Endothelial cell of umbilical vein (primary cell): ENCODE results near the gene KDM3A. TPM values are rescaled to one million over a fixed set of nuclear protein-coding genes. Genes with fewer than 3 reads are reported as not detected.

Experiments
- BruUV-seq: library from RNA; stranded (reverse); fragments of 400-500 nt; replicated peaks from 2 replicates; lab custom pipeline; 2021; lab: Mats Ljungman, UMichigan
- CTCF ChIA-PET: fragments of 300-600, 350-600 bp; sonication (Branson Sonifier 250); formaldehyde crosslinking; loops from one replicate; lab custom pipeline; 2021; ENCODE audit warnings: antibody characterized with exemption, inconsistent platforms; lab: Charles Lee
- POLR2A ChIA-PET: fragments of 300-600, 350-600 bp; sonication (Branson Sonifier 250); formaldehyde crosslinking; loops from one replicate; lab custom pipeline; 2021; ENCODE audit warnings: antibody characterized with exemption, inconsistent platforms; lab: Charles Lee
- DNase-seq: peaks from one replicate; pipeline ENCODE4 v3.0.0-alpha.2; 2011; ENCODE audit warnings: low read depth, low spot score
- FAIRE-seq: peaks from 2 replicates; lab custom pipeline; 2011; peaks lifted over from hg19 to GRCh38; lab: Jason Lieb, UNC
- H2AFZ ChIP-seq: 2 replicates; pipeline ENCODE4 v1.6.0; 2012; ENCODE audit warnings: low read depth, low read length, control low read depth, inconsistent platforms
- H3K27ac ChIP-seq: 2 replicates; pipeline ENCODE4 v1.5.1; 2011; ENCODE audit warnings: low read depth, mild to moderate bottlenecking, control low read depth, low read length, moderate library complexity; ENCODE audit not compliant: insufficient read depth
- H3K27me3 ChIP-seq, 2 experiments: 2 replicates each; pipeline versions ENCODE4 v1.6.0 to v1.6.1; 2011; ENCODE audit warnings: low read length in 2 of 2, mixed read lengths in 1 of 2; ENCODE audit not compliant: control insufficient read depth in 2 of 2, insufficient read depth in 2 of 2
- H3K36me3 ChIP-seq, 2 experiments: 2 replicates in 1 of 2; 3 replicates in 1 of 2; pipeline ENCODE4 v1.5.1; 2011; ENCODE audit warnings: low read length in 2 of 2, mild to moderate bottlenecking in 1 of 2, moderate library complexity in 1 of 2; ENCODE audit not compliant: control insufficient read depth in 2 of 2, insufficient read depth in 2 of 2; ENCODE audit errors: extremely low read depth in 1 of 2
- H3K4me1 ChIP-seq: 3 replicates; pipeline ENCODE4 v1.5.1; 2011; ENCODE audit warnings: mild to moderate bottlenecking, low read length; ENCODE audit not compliant: control insufficient read depth, insufficient read depth; ENCODE audit errors: extremely low read depth
- H3K4me2 ChIP-seq: 2 replicates; pipeline ENCODE4 v1.6.1; 2011; ENCODE audit warnings: low read length, control low read depth, mixed read lengths; ENCODE audit not compliant: insufficient read depth
- H3K4me3 ChIP-seq, 3 experiments: fragments of 200-600 bp in 1 of 3; sonication (generic), shearing (Covaris generic) in 1 of 3; replicated peaks in 1 of 3; 2 replicates each; pipeline ENCODE4 v1.5.1; 2011 to 2016; ENCODE audit warnings: control low read depth in 3 of 3, low read length in 3 of 3, mild to moderate bottlenecking in 2 of 3, inconsistent platforms in 1 of 3, low read depth in 1 of 3, moderate library complexity in 1 of 3; ENCODE audit not compliant: insufficient read depth in 1 of 3
- H3K79me2 ChIP-seq: 2 replicates; pipeline ENCODE4 v1.6.0; 2012; ENCODE audit warnings: low read length, inconsistent platforms; ENCODE audit not compliant: control insufficient read depth, insufficient read depth
- H3K9ac ChIP-seq: replicated peaks from 2 replicates; pipeline ENCODE3; 2011; ENCODE audit warnings: low read length, control low read depth; ENCODE audit not compliant: insufficient read depth; ENCODE audit errors: extremely low read depth
- H3K9me1 ChIP-seq: replicated peaks from 3 replicates; pipeline ENCODE4 v1.6.0; 2011; ENCODE audit warnings: mild to moderate bottlenecking, low read length; ENCODE audit not compliant: control insufficient read depth, insufficient read depth; ENCODE audit errors: extremely low read depth
- H3K9me3 ChIP-seq: replicated peaks from 2 replicates; pipeline ENCODE4 v1.5.1; 2012; ENCODE audit warnings: low read length, inconsistent platforms; ENCODE audit not compliant: control insufficient read depth, insufficient read depth
- H4K20me1 ChIP-seq: replicated peaks from 2 replicates; pipeline ENCODE3; 2011; ENCODE audit warnings: mild to moderate bottlenecking, low read length; ENCODE audit not compliant: control insufficient read depth, insufficient read depth; ENCODE audit errors: extremely low read depth
- EZH2 ChIP-seq: IDR thresholded peaks from 2 replicates; pipeline ENCODE4 v1.6.1; 2012; ENCODE audit warnings: borderline replicate concordance, low read depth, mild to moderate bottlenecking, moderate library complexity, low read length, inconsistent platforms; ENCODE audit not compliant: severe bottlenecking
- FOS ChIP-seq: IDR thresholded peaks from 2 replicates; pipeline ENCODE4 v1.6.1; 2011; ENCODE audit warnings: mild to moderate bottlenecking, low read length, moderate library complexity, borderline replicate concordance; ENCODE audit not compliant: insufficient read depth
- GATA2 ChIP-seq: IDR thresholded peaks from 2 replicates; pipeline ENCODE4 v1.7.0; 2011; ENCODE audit warnings: low read depth, mild to moderate bottlenecking, moderate library complexity, mixed read lengths, low read length; ENCODE audit not compliant: insufficient read length, insufficient read depth
- JUN ChIP-seq: IDR thresholded peaks from 2 replicates; pipeline ENCODE4 v1.6.1; 2011; ENCODE audit warnings: borderline replicate concordance, low read depth; ENCODE audit not compliant: insufficient read length, insufficient read depth
- MYC ChIP-seq: IDR thresholded peaks from one replicate; pipeline ENCODE4 v1.6.1; 2011; ENCODE audit warnings: mild to moderate bottlenecking, low read depth, low read length
- POLR2A ChIP-seq: IDR thresholded peaks from 2 replicates; pipeline ENCODE4 v1.6.1; 2012; ENCODE audit warnings: low read depth, mild to moderate bottlenecking, control low read depth, low read length
- POLR2AphosphoS5 ChIP-seq: IDR thresholded peaks from 2 replicates; pipeline ENCODE4 v1.6.1; 2012; ENCODE audit warnings: low read depth, mild to moderate bottlenecking, control low read depth, low read length, moderate library complexity; ENCODE audit not compliant: insufficient read depth
- dilution Hi-C: fragments of 300-500 bp; cut with MboI; formaldehyde crosslinking; loops from one replicate; pipeline ENCODE4 v1.15.0; 2019; ENCODE audit warnings: low sequenced_read_pairs; ENCODE audit not compliant: extremely low pct_ligation_motif_present
- intact Hi-C: fragments of 100-400 bp; cut with micrococcal nuclease; formaldehyde crosslinking; loops from one replicate; pipeline ENCODE4 v1.10.0; 2022
- polyA plus RNA-seq, 4 experiments: library from polyadenylated mRNA; depleted of rRNA in 3 of 4; stranded (reverse) in 3 of 4; unstranded in 1 of 4; fragments of >200 nt; gene quantifications; 2 replicates each; pipeline versions ENCODE4 v1.2.1 to v1.2.3, GENCODE V29; 2011 to 2012; ENCODE audit warnings: missing spikeins in 1 of 4
- total RNA-seq: library from RNA; stranded (reverse); gene quantifications from 2 replicates; pipeline ENCODE4 v1.2.3, GENCODE V29; 2021
- TF ChIP-seq, protein P1 (sequence below): IDR thresholded peaks from 2 replicates; pipeline ENCODE4 v1.6.1; 2011; ENCODE audit not compliant: insufficient read depth, insufficient read length
- TF ChIP-seq, protein P2 (sequence below), 2 donors: IDR thresholded peaks; 1 replicate in 1 of 2; 2 replicates in 1 of 2; pipeline ENCODE4 v1.5.1; 2011; ENCODE audit warnings: low read length in 2 of 2, mild to moderate bottlenecking in 2 of 2, moderate library complexity in 2 of 2, control low read depth in 1 of 2, inconsistent platforms in 1 of 2, low read depth in 1 of 2; ENCODE audit not compliant: insufficient read depth in 1 of 2; ENCODE audit errors: extremely low read depth in 1 of 2

KDM3A gene
- total and polyA plus RNA-seq, 2 donors (not counting 3 experiments of a cell fraction or from before 2014, with no cell fraction given), result 13.5 to 29.5 TPM

DNA sequence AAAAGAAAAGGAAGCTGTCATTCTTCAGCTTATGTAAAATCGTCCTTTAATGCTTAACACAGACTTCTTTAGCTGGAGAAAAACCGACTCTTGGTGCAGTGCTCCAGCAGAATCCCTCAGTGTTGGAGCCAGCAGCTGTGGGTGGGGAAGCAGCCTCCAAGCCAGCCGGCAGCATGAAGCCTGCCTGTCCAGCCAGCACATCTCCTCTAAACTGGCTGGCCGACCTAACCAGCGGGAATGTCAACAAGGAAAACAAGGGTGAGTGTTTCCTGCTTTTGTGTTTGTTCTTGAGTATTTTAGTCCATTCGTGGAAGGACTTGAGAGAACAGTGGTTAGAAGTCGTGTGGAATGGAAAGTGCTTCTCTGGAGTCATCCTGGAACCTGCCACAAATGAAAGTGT is 38.9 kb downstream of the KDM3A start:
- TF ChIP-seq, protein P1, sequence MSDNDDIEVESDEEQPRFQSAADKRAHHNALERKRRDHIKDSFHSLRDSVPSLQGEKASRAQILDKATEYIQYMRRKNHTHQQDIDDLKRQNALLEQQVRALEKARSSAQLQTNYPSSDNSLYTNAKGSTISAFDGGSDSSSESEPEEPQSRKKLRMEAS, result no peak
- TF ChIP-seq MYC, result no peak
- TF ChIP-seq POLR2AphosphoS5, result no peak
- TF ChIP-seq, protein P2, sequence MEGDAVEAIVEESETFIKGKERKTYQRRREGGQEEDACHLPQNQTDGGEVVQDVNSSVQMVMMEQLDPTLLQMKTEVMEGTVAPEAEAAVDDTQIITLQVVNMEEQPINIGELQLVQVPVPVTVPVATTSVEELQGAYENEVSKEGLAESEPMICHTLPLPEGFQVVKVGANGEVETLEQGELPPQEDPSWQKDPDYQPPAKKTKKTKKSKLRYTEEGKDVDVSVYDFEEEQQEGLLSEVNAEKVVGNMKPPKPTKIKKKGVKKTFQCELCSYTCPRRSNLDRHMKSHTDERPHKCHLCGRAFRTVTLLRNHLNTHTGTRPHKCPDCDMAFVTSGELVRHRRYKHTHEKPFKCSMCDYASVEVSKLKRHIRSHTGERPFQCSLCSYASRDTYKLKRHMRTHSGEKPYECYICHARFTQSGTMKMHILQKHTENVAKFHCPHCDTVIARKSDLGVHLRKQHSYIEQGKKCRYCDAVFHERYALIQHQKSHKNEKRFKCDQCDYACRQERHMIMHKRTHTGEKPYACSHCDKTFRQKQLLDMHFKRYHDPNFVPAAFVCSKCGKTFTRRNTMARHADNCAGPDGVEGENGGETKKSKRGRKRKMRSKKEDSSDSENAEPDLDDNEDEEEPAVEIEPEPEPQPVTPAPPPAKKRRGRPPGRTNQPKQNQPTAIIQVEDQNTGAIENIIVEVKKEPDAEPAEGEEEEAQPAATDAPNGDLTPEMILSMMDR (IDR thresholded peaks at IDR 0.05; ENCODE audit: extremely low read depth in 1 of 2, insufficient read depth in 1 of 2, low read depth in 1 of 2, low read length in 2 of 2), result no peak
- no peak for TF ChIP-seq EZH2
- TF ChIP-seq JUN, result no peak
- TF ChIP-seq GATA2, result no peak
- TF ChIP-seq FOS, result no peak
- no peak for TF ChIP-seq POLR2A
- no peak for FAIRE-seq
- Histone ChIP-seq H3K9ac (no peak overlapping the region), H3K9me1 (no peaks in the 10 kb centered on the region), H2AFZ (no peak overlapping the region), H3K79me2 (no peaks in the 10 kb centered on the region), H3K27ac (no peak overlapping the region), H3K4me3 (no peak overlapping the region), H3K4me1 (no peaks in the 10 kb centered on the region), H3K27me3 (no peaks in the 10 kb centered on the region), H3K4me2 (no peak overlapping the region), H3K36me3 (peaks cover 28 to 31% of the 10 kb centered on the region in 2 experiments), H4K20me1 (no peaks in the 10 kb centered on the region), H3K9me3 (no peaks in the 10 kb centered on the region)
- dilution Hi-C loops (no loop called here), intact Hi-C loops (no loop called here)
- CTCF ChIA-PET, result interaction anchor here (1.2 to 1.4 kb wide), 2 partner anchors 137 to 141 kb away, joined by 3 to 4 read pairs; no protein-coding TSS in a partner anchor
- peak; percentile 72 for DNase-seq
- no TSS peak for BruUV-seq
- POLR2A ChIA-PET, result no interaction called here
